CD4-positive, alpha-beta memory T cell (primary cell): Measurements from ENCODE around the gene PPP1R1A. TPM values are rescaled to one million over a fixed set of nuclear protein-coding genes. Genes with fewer than 3 reads are reported as not detected.
A peak's percentile ranks its signal among the peaks of the same experiment; 100 is the strongest.

Source experiments
- CTCF ChIA-PET: fragments of 350-600 bp; sonication (Branson Sonifier 250); formaldehyde crosslinking; loops from one replicate; lab custom pipeline; 2021; ENCODE audit warnings: inconsistent platforms; ENCODE audit not compliant: partially characterized antibody; lab: Charles Lee
- POLR2A ChIA-PET: fragments of 350-600 bp; sonication (Branson Sonifier 250); formaldehyde crosslinking; loops from one replicate; lab custom pipeline; 2021; ENCODE audit not compliant: partially characterized antibody; lab: Charles Lee
- DNase-seq, 5 donors: peaks; one replicate each; pipeline versions ENCODE4 v3.0.0 to v3.0.0-alpha.2; 2020 to 2022; ENCODE audit warnings: mixed read lengths in 1 of 5
- H3K27ac ChIP-seq: one replicate; pipeline ENCODE4 v1.7.0; 2013; ENCODE audit warnings: low read depth, low read length
- H3K27me3 ChIP-seq: 2 replicates; pipeline ENCODE4 v1.7.0; 2013; ENCODE audit warnings: mild to moderate bottlenecking, low read length, moderate library complexity; ENCODE audit not compliant: insufficient read depth
- H3K36me3 ChIP-seq: 2 replicates; pipeline ENCODE4 v1.7.0; 2013; ENCODE audit warnings: mild to moderate bottlenecking, low read length, moderate library complexity; ENCODE audit not compliant: insufficient read depth
- H3K4me1 ChIP-seq: 2 replicates; pipeline ENCODE4 v1.7.0; 2013; ENCODE audit warnings: mild to moderate bottlenecking, low read length, moderate library complexity; ENCODE audit not compliant: insufficient read depth
- H3K4me3 ChIP-seq, 2 donors: one replicate each; pipeline ENCODE4 v1.7.0; 2013; ENCODE audit warnings: low read length in 2 of 2, mild to moderate bottlenecking in 1 of 2
- H3K9me3 ChIP-seq, 2 donors: one replicate each; pipeline ENCODE4 v1.7.0; 2013; ENCODE audit warnings: low read length in 2 of 2, control low read depth in 1 of 2; ENCODE audit not compliant: control insufficient read depth in 1 of 2
- H3K27ac Mint-ChIP-seq, 7 donors: one replicate each; pipeline ENCODE4 v1.8.0; 2020 to 2021; ENCODE audit warnings: mixed read lengths in 7 of 7, mild to moderate bottlenecking in 6 of 7, inconsistent platforms in 3 of 7, moderate library complexity in 3 of 7
- H3K27me3 Mint-ChIP-seq, 2 donors: one replicate each; pipeline ENCODE4 v1.8.0; 2020 to 2021; ENCODE audit warnings: mixed read lengths in 2 of 2
- H3K36me3 Mint-ChIP-seq, 2 donors: one replicate each; pipeline ENCODE4 v1.8.0; 2020 to 2021; ENCODE audit warnings: mixed read lengths in 2 of 2, inconsistent platforms in 1 of 2, mild to moderate bottlenecking in 1 of 2
- H3K4me1 Mint-ChIP-seq, 4 donors: one replicate each; pipeline ENCODE4 v1.8.0; 2020 to 2021; ENCODE audit warnings: mixed read lengths in 4 of 4, mild to moderate bottlenecking in 1 of 4
- H3K4me3 Mint-ChIP-seq, 8 donors: one replicate each; pipeline ENCODE4 v1.8.0; 2020 to 2021; ENCODE audit warnings: mixed read lengths in 8 of 8, mild to moderate bottlenecking in 7 of 8, moderate library complexity in 6 of 8, inconsistent platforms in 3 of 8
- H3K9me3 Mint-ChIP-seq, 8 donors: one replicate each; pipeline ENCODE4 v1.8.0; 2020 to 2021; ENCODE audit warnings: mixed read lengths in 8 of 8, mild to moderate bottlenecking in 5 of 8, inconsistent platforms in 3 of 8, moderate library complexity in 1 of 8
- intact Hi-C: fragments of 100-400 bp; cut with micrococcal nuclease; formaldehyde crosslinking; loops from one replicate; pipeline ENCODE4 v1.15.1; 2023
- polyA plus RNA-seq, 2 donors: library from polyadenylated mRNA; unstranded; fragments of 300-500 nt; fragmentation: Illumina TruSeq; gene quantifications; one replicate each; pipeline ENCODE4 v1.2.3, GENCODE V29; 2021
- total RNA-seq, 2 experiments: library from RNA; stranded (reverse); gene quantifications; one replicate each; pipeline ENCODE4 v1.2.3, GENCODE V29; 2021

PPP1R1A gene
- total and polyA plus RNA-seq, 4 experiments from 2014 or later, result not detected

- Mint-ChIP-seq H3K4me1 (peaks cover 6 to 15% (median 10%) of the 10 kb centered on the region in 4 donors), H3K27me3 (no peaks in the 10 kb centered on the region)
- intact Hi-C loops, result no loop called here
Measured at GRCh38 chr12:54565310-54565985, 23.0 kb downstream of the PPP1R1A start.

DNA sequence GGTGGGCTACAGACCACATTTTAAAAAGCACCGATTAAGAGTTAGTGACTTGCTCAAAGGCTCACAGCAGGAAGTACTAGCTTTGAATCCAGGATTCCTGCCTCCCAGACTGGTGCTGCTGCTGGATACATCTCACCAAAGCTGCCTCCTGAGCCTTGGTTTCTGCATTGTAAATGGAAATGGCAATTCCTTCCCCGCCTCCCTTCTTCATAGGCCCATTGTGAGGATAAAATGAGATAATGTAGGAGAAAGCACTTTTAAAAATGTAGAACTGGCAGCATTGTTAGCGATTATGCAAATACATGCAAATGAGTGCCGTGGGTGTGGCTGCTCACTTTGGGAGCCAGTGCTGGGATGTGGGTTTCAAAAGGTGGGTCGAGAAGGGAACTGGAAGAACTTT, 23.7 kb downstream of the PPP1R1A start:
- intact Hi-C loops, result no loop called here
- H3K9me3 ChIP-seq, result no peaks in the 10 kb centered on the region
- peaks cover 9 to 21% (median 15%) of the 10 kb centered on the region in 4 donors for H3K4me1 Mint-ChIP-seq
- POLR2A ChIA-PET, result no interaction called here
- no peaks in the 10 kb centered on the region for H3K27me3 ChIP-seq
- peaks cover 0 to 2% (median 0%) of the 10 kb centered on the region in 8 donors for H3K9me3 Mint-ChIP-seq
- no peak overlapping the region for H3K4me3 Mint-ChIP-seq
- DNase-seq, result no peak
- CTCF ChIA-PET, result interaction anchor here (1.1 to 6.6 kb wide), 2 partner anchors 13 to 16 kb away, joined by 3 to 56 read pairs; no protein-coding TSS in a partner anchor
- peaks cover 16% of the 10 kb centered on the region for H3K4me1 ChIP-seq
- H3K27ac Mint-ChIP-seq, result peak overlapping the region in 1 of 7 donors; percentile 83
- H3K4me3 ChIP-seq, result no peak overlapping the region
- H3K36me3 ChIP-seq, result no peaks in the 10 kb centered on the region
- H3K36me3 Mint-ChIP-seq, result peaks cover 0 to 6% of the 10 kb centered on the region in 2 donors
- H3K27ac ChIP-seq, result no peak overlapping the region
- H3K27me3 Mint-ChIP-seq, result no peaks in the 10 kb centered on the region

More at GRCh38 chr12:54565310-54565985, 23.0 kb downstream of the PPP1R1A start:
- H3K36me3 Mint-ChIP-seq, result peaks cover 6% of the 10 kb centered on the region in 2 donors
- Histone ChIP-seq H3K36me3 (no peaks in the 10 kb centered on the region), H3K27ac (no peak overlapping the region), H3K4me3 (no peak overlapping the region), H3K27me3 (no peaks in the 10 kb centered on the region), H3K9me3 (no peaks in the 10 kb centered on the region), H3K4me1 (peaks cover 12% of the 10 kb centered on the region)
- DNase-seq, result no peak
- POLR2A ChIA-PET, result no interaction called here
- H3K27ac Mint-ChIP-seq, result no peak overlapping the region
- CTCF ChIA-PET, result interaction anchor here (6.6 kb wide), 1 partner anchor 13 kb away, joined by 56 read pairs; no protein-coding TSS in a partner anchor
- H3K4me3 Mint-ChIP-seq, result no peak overlapping the region
- peaks cover 0 to 2% (median 0%) of the 10 kb centered on the region in 8 donors for H3K9me3 Mint-ChIP-seq

- Mint-ChIP-seq H3K27ac (no peak overlapping the region), H3K9me3 (peaks cover 0 to 2% (median 0%) of the 10 kb centered on the region in 8 donors), H3K36me3 (peaks cover 0 to 3% of the 10 kb centered on the region in 2 donors), H3K4me1 (peaks cover 10 to 24% (median 16%) of the 10 kb centered on the region in 4 donors), H3K4me3 (no peak overlapping the region), H3K27me3 (no peaks in the 10 kb centered on the region)
- Histone ChIP-seq H3K9me3 (no peaks in the 10 kb centered on the region), H3K36me3 (no peaks in the 10 kb centered on the region), H3K4me1 (peaks cover 18% of the 10 kb centered on the region), H3K27ac (no peak overlapping the region), H3K27me3 (no peaks in the 10 kb centered on the region), H3K4me3 (no peak overlapping the region)
- DNase-seq, result no peak
- intact Hi-C loops, result no loop called here
- CTCF ChIA-PET, result interaction anchor here (0.9 to 6.6 kb wide), 5 partner anchors 10 to 30 kb away, joined by 3 to 56 read pairs (median 3); no protein-coding TSS in a partner anchor
- POLR2A ChIA-PET, result no interaction called here
Measured at GRCh38 chr12:54563787-54564186, 24.7 kb downstream of the PPP1R1A start.

DNA sequence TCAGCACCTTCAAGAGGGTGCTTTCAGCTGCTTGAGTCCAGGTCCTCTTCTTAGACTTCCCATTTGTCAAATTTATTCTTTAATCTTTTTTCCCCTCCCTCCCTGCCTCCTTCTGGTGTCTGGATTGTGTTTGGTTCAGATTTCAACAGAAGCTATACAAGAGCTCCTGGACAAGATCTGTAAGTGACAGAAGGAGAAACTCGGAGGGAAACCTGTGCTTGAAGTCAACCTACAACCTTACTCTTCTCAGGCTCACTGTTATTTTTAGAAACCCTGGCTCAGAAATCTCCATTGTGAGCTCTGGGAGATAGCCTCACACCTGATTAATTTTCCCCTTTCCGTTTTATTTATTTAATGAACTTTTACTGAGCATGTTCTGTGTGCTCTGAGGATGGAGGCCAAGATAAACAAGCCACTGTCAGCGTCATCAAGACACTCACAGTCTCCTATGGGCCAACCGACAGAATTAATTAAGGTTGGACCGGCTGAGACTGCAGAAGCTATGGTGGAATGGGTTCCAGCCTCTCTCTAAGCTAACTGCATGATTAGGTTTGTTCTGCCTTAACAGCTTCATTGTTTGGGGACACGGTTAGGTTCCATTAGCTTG, 25.6 kb downstream of the PPP1R1A start:
- Mint-ChIP-seq H3K36me3 (peaks cover 0 to 3% of the 10 kb centered on the region in 2 donors), H3K27me3 (no peaks in the 10 kb centered on the region), H3K27ac (peak overlapping the region in 3 of 7 donors; percentile 1 to 64 (median 20)), H3K4me1 (peaks cover 10 to 24% (median 16%) of the 10 kb centered on the region in 4 donors), H3K9me3 (peaks cover 0 to 2% (median 0%) of the 10 kb centered on the region in 8 donors), H3K4me3 (no peak overlapping the region)
- Histone ChIP-seq H3K27ac (no peak overlapping the region), H3K4me3 (no peak overlapping the region), H3K27me3 (no peaks in the 10 kb centered on the region), H3K36me3 (no peaks in the 10 kb centered on the region), H3K4me1 (peaks cover 18% of the 10 kb centered on the region), H3K9me3 (no peaks in the 10 kb centered on the region)
- ChIA-PET POLR2A (interaction anchor here (1.8 kb wide), 1 partner anchor 14 kb away, joined by 9 read pairs; the partner anchor contains the start of gene PDE1B), CTCF (interaction anchor here (0.9 to 6.6 kb wide), 4 partner anchors 11 to 33 kb away, joined by 3 to 56 read pairs (median 3); no protein-coding TSS in a partner anchor)
- no peak for DNase-seq
- intact Hi-C loops, result no loop called here

GRCh38 chr12:54561164-54561563, 27.3 kb downstream of the PPP1R1A start:
- peaks cover 0 to 2% (median 0%) of the 10 kb centered on the region in 8 donors for H3K9me3 Mint-ChIP-seq
- no peaks in the 10 kb centered on the region for H3K27me3 Mint-ChIP-seq
- H3K4me3 Mint-ChIP-seq, result peak overlapping the region; percentile 81 to 99 (median 94)
- no peak for DNase-seq
- Histone ChIP-seq H3K4me3 (peak overlapping the region; percentile 52 to 76), H3K27me3 (no peaks in the 10 kb centered on the region), H3K4me1 (peaks cover 18% of the 10 kb centered on the region), H3K36me3 (no peaks in the 10 kb centered on the region), H3K9me3 (no peaks in the 10 kb centered on the region), H3K27ac (peak overlapping the region; percentile 53)
- ChIA-PET POLR2A (interaction anchor here (0.7 to 4.6 kb wide), 6 partner anchors 11 to 202 kb away, joined by 3 to 40 read pairs (median 5); partner anchors contain the start of genes NCKAP1L and PDE1B), CTCF (interaction anchor here (1.0 to 2.5 kb wide), 4 partner anchors 17 to 42 kb away, joined by 3 to 12 read pairs (median 4); no protein-coding TSS in a partner anchor)
- intact Hi-C loops, result no loop called here
- H3K4me1 Mint-ChIP-seq, result peaks cover 10 to 24% (median 16%) of the 10 kb centered on the region in 4 donors
- H3K27ac Mint-ChIP-seq, result peak overlapping the region in 6 of 7 donors; percentile 27 to 99 (median 96)
- H3K36me3 Mint-ChIP-seq, result no peaks in the 10 kb centered on the region

DNA sequence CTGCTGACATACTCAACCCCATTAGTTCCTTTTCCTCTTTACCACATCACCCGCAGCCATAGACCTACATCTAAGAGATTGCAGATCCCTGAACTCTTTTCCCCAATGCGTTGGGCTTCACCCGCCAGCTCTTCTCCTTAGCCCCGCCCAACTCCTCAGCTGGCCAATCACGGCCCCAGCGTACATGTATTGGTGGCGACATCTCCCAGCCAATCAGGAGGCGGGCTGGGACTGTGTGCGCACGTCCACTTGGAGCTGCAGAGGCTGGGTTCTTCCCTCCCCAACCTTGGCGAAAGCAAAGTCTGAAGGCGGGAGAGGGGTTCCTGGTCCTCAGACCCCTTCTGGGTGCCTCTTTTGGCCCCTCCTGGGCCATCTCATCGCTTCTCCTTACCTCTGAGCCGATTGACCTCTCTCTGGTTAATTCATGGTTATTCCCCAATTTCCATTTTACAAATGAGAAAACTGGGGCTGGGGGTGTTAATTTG, 28.0 kb downstream of the PPP1R1A start:
- H3K4me1 ChIP-seq, result peaks cover 18% of the 10 kb centered on the region
- peak overlapping the region; percentile 52 to 76 for H3K4me3 ChIP-seq
- peak; percentile 82 to 93 (median 86) for DNase-seq
- H3K27ac ChIP-seq, result peak overlapping the region; percentile 53
- ChIA-PET POLR2A (interaction anchor here (0.7 to 4.6 kb wide), 6 partner anchors 11 to 201 kb away, joined by 3 to 40 read pairs (median 5); partner anchors contain the start of genes NCKAP1L and PDE1B), CTCF (interaction anchor here (0.7 to 2.5 kb wide), 6 partner anchors 11 to 43 kb away, joined by 3 to 12 read pairs (median 4); partner anchors contain the start of gene PDE1B)
- no peaks in the 10 kb centered on the region for H3K27me3 ChIP-seq
- H3K36me3 Mint-ChIP-seq, result no peaks in the 10 kb centered on the region
- no peaks in the 10 kb centered on the region for H3K27me3 Mint-ChIP-seq
- H3K27ac Mint-ChIP-seq, result peak overlapping the region; percentile 27 to 99 (median 96)
- H3K9me3 Mint-ChIP-seq, result peaks cover 0 to 2% (median 0%) of the 10 kb centered on the region in 8 donors
- H3K4me3 Mint-ChIP-seq, result peak overlapping the region; percentile 81 to 99 (median 94)
- intact Hi-C loops, result loop anchor here (1.0 kb wide), 1 partner anchor 63 kb away; the partner anchor contains the start of gene NCKAP1L
- H3K4me1 Mint-ChIP-seq, result peaks cover 10 to 24% (median 16%) of the 10 kb centered on the region in 4 donors
- H3K36me3 ChIP-seq, result no peaks in the 10 kb centered on the region
- no peaks in the 10 kb centered on the region for H3K9me3 ChIP-seq
